ENCODE measurements around the gene CARD10.

DNA sequence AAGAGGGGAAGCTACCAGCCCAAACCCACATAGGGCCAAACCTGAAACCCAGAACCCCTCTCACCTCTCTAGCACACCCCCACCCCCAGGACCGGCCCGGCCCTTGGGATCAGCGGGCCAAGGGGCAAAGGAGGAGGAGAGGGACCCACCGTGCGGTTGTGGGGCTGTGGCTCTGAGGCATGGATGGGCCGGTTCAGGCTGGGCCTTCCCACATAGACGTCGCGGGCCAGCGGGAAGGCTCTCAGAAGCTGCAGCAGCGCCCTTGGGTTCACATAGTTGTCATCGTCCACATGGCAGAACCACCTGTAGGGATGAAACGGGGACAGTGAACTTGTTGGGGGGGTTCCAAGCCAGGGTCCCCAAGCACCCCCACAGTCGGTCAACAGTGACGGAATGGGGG is 40.0 kb downstream of the CARD10 start:
- TF ChIP-seq, protein P1, sequence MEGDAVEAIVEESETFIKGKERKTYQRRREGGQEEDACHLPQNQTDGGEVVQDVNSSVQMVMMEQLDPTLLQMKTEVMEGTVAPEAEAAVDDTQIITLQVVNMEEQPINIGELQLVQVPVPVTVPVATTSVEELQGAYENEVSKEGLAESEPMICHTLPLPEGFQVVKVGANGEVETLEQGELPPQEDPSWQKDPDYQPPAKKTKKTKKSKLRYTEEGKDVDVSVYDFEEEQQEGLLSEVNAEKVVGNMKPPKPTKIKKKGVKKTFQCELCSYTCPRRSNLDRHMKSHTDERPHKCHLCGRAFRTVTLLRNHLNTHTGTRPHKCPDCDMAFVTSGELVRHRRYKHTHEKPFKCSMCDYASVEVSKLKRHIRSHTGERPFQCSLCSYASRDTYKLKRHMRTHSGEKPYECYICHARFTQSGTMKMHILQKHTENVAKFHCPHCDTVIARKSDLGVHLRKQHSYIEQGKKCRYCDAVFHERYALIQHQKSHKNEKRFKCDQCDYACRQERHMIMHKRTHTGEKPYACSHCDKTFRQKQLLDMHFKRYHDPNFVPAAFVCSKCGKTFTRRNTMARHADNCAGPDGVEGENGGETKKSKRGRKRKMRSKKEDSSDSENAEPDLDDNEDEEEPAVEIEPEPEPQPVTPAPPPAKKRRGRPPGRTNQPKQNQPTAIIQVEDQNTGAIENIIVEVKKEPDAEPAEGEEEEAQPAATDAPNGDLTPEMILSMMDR (IDR thresholded peaks at IDR 0.05), result no peak
- no peak for TF ChIP-seq POLR2A (IDR thresholded peaks at IDR 0.05)
